ENCODE measurements around the gene TNS1.

The TNS1 gene

DNA sequence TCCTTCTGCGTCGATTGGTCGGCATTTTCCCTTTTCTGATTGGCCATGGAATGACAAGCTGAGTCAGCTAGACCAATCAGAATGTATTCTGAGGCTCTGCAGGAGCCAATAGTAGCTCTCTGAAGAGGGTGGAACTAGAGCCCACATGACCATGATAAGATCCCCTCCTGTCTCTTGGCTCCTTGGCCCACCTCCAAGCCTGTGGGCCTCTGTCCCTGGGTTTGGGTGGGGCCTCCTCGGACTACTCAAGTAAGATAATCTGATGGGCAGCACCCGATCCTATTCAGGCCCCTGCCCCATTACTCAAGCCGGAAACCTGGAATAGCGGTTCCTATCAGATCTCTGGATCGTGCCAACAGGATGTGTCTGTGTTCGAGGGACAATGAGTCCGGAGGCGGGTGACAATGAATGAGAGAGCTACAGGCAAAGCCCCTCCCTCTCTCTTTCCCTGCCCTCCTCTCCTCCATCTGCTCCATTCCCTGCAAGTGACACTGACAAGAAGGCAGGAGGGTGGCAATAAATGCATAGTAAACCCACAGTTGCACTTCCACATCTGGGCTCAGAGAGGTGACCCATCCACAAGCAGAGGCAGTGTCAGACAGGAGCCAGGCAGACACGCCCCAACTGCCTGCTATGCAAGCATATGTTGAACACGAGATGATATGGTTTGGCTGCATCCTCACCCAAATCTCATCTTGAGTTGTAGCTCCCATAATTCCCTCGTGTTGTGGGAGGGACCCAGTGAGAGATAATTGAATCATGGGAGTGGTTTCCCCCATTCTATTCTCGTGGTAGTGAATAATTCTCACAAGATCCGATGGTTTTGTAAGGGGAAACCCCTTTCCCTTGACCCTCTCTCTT lies 114.7 kb downstream of the TNS1 start:
- no peak for DNase-seq

GRCh38 chr2:217886720-217887309 lies 116.0 kb downstream of the TNS1 start:
- no peak for DNase-seq

GRCh38 chr2:217886091-217886490 lies 116.7 kb downstream of the TNS1 start:
- no peak for DNase-seq

GRCh38 chr2:217884985-217885384 lies 117.8 kb downstream of the TNS1 start:
- DNase-seq = no peak

DNA sequence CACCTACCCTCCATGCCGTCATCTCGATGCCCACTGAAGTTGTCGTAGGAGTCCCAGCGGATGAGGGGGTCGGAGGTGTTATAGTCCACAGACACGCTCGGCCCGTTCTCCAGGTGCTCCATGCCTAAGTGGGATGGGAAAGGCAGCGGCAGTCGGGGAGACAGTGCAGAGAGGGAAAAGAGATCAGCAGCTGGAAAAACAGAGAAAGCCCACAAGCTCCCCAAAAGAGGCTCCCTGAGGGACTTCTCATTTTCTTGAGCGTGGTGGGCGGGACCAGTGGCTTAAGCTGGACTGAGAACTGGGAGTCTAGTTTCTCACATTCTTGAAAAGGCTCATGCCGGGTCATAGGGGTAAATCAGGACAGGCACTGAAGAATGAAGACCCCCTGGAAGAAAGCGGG lies 121.9 kb downstream of the TNS1 start:
- DNase-seq = no peak

- DNase-seq = no peak
Measured at GRCh38 chr2:217880287-217880889, 122.4 kb downstream of the TNS1 start.

- DNase-seq = no peak
Measured at GRCh38 chr2:217878915-217879590, 123.7 kb downstream of the TNS1 start.

- no peak for DNase-seq
Measured at GRCh38 chr2:217877866-217878265, 124.9 kb downstream of the TNS1 start.

- no peak for DNase-seq
Measured at GRCh38 chr2:217876253-217876570, 126.6 kb downstream of the TNS1 start.

DNA sequence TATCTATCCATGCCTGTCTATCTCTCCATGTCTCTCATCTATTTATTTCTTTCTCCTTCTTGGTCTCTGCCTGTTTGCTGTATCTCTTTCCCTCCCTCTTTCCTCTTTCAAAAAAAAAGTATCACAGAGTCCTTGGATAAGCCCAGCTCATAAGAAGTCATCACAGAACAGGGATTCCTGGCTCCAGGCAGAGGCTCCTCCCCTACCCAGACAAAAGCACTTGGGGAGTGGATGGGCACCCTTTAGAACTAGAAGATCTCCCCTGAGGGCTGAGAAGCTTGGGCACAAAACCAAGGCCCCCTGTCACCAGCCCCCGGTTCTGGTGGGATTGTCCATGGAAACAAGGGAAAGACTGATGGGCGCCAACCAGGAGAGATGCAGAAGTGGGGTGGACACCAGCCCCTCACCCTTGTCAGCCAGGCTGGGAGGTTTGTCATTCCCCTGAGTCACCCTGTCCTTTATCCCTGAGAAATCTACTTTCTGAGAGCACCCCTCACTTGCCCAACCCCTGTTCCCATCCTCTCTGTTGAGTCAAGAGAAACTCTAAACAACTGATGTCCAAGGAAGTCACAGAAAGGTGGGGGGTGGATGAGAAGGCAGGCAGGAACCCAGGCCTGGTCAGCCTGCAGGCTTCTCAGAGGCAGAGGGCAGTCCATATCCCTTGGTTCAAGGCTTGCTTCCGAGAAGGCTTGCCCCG lies 127.1 kb downstream of the TNS1 start:
- no peak for DNase-seq

DNA sequence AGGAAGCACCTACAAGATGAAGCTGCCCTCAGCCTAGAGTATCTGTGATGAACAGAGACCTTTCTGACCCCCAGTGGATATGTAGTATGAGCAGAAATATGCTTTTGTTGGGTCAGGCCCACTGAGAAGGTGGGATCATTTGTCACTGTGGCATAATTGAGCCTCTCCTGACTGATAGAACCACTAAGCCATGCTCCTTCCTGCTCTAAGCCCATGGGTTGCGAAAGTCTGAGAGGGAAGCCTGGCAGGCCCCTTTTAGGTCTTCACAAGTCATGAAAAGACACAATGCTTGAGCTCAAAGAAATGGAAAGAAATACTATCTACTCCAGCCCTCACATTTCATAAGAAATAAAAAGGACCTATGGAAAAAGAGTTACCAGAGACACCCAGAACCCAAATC lies 127.7 kb downstream of the TNS1 start:
- no peak for DNase-seq

DNA sequence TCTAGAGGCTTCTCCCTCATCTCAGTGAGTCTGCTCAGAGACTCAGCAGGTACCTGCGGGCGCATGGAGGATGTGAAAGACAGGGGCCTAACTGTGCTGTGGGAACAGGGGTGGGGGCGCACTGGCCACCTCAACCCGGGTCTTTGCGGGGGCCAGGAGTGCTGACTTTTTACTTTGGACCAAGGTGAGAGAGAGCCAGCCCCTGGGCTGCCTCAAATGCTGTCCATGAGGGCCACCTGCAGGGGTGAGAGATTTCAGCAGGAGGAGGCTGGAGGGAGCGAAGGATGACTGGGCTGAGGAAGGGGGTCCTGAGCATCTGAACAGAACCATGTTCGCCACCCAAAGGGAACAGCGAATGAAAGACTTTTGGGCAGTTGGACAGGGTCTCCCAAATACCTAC lies 129.4 kb downstream of the TNS1 start:
- no peak for DNase-seq

DNA sequence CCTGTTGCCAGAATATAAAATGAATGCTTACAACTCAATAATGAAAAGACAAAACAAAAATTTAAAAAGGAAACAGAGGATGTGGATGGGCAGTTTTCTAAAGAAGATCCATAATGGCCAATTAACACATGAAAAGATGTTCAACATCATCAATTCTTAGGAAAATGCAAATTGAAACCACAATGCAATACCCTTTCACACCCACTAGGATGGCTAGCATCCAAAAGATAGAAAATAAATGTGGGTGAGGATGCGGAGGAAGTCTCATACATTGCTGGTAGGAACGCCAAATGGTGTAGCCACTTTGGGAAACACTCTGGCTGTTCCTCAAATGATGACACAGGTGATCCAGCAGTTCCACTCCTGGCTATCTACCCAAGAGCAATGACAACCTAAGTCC lies 130.5 kb downstream of the TNS1 start:
- DNase-seq = no peak

- no peak for DNase-seq
Measured at GRCh38 chr2:217870528-217871011, 132.2 kb downstream of the TNS1 start.

DNA sequence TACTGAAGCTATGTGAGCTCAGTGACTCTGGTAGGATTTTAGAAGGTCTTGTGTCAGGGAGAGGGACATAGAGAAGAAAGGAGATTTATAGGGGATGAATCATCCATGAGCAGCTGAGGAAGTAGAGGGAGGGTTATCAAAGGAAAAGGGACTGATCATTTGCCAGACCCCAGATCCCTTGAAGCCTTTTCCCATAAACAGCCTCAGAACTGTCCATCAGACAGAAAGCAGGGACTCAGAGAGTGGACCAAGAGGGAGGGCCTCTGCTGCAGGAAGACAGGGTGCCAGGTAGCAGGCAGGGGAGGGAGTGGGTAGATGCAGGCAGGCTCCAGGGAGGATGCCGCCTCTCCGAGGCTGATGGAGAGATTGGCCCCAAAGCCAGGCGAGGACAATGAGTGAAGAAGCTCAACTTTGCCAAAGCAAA lies 133.9 kb downstream of the TNS1 start:
- DNase-seq = no peak

- DNase-seq = no peak
Measured at GRCh38 chr2:217868265-217868892, 134.4 kb downstream of the TNS1 start.

DNA sequence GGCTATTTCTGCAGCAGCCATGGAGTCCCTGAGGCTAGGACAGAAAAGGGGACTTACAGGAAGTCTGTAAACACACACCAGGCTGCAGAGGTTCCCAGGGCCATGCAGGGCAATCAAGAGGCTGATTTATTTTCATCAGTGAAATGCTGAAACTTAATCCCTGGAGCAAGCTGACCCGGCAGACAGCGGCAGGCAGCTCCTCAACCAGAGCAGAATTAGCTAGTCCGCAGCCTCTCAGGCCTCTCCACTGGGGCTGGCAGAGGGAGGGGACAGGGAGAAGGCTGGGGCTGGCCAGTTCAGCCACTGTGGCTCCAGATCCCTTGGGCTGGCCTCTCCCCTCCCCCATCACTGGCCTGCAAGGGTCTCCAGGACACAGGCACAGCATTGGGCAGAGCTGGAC lies 136.3 kb downstream of the TNS1 start:
- DNase-seq = no peak

DNA sequence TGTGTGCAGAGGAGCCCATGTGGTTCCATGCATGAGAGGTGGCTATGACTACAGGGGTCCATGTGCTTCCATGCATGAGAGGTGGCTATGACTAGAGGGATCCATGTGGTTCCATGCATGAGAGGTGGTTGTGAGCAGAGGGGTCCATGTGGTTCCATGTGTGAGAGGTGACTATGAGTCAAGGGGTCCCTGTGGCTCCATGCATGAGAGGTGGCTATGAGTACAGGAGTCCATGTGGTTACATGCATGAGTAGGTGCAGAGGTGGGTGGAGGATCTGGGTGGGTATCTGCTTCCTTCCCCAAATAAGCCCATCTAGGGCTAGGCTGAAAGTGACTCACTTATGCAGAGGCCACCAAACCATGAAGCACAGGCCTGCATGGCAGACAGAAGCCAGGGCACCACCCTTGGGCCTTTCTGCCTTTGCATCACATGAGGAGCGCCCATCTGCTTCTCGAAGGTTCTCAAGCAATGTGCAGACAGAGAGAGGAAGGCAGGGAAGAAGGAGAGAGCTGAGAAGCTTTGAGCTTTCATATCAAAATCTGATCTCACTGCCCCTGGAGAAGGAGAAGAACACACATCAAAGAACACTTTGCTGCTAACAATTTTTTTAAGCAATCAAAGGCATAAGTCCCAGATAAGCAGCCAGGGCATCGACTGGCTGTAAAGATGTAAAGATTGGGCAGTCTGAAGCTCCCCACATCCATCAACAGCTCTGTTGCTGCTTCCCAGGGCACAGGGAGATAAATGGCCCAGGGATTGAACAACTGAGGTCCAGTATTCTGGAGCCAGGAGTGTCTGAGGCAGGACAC lies 137.6 kb downstream of the TNS1 start:
- no peak for DNase-seq

DNA sequence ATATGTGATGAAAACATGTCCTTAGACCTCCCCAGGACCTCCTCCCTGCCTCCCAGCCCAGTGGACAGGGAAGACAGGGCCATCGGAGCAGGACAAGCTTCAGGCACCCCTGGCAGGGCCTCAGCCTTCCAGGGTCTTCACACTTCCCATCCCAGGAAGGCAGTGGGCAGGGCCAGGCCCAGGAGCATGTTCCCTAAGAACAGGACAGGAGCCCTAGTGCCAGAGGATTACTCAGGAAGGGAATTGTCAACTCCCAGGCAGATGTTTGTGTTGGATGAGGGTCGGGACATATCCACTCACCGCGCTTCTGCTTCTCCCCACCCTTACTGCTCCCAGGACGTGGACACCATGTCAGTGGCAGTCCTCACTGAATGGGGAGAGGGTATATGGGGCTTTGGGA lies 138.9 kb downstream of the TNS1 start:
- no peak for DNase-seq

DNA sequence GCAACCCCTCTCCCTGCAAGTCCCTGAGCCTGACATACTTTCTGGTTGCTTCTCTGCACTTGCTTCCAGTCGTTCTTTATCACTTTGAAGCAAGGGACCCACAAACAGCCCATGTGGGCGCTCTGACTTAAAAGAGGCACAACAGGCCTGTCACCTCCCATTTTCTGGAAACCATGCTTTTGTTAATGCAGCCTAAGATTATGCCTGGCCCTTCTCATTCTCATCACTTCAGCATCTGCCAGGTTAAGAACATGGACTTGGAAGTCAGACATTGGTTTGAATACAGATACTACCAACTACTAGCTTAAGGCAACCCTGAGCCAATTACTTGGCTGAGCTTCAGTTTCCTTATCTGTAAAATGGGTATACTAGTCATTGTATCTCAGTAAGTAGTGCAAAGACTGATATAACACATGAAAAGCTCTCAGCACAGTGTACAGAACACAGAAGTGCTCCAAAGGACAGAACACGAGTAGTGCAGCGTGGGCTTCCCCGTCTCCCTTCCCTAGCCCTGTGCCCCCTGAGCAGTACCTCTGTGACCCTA lies 141.4 kb downstream of the TNS1 start:
- no peak for DNase-seq

GRCh38 chr2:217859926-217860325 lies 142.9 kb downstream of the TNS1 start:
- DNase-seq = no peak

Data from T1000 (cell line).